Epithelial cell of esophagus (primary cell): ENCODE data around the gene SIL1.
A peak's percentile ranks its signal among the peaks of the same experiment; 100 is the strongest.
"Not testable (repeated sequence)": the region's sequence is repeated elsewhere in the genome, so short reads cannot be mapped to it uniquely, and the experiment has no call there.

Experiments used
- DNase-seq: peaks from one replicate; pipeline ENCODE4 v3.0.0; 2010; ENCODE audit warnings: low read depth
- H3K4me3 ChIP-seq: 2 replicates; pipeline ENCODE4 v1.5.1; 2011; ENCODE audit warnings: mild to moderate bottlenecking, low read length, control low read depth
- TF ChIP-seq, protein P1 (sequence below): IDR thresholded peaks from 2 replicates; pipeline ENCODE4 v1.5.1; 2011; ENCODE audit warnings: low read depth, mild to moderate bottlenecking, low read length, control low read depth, inconsistent platforms; ENCODE audit not compliant: insufficient read depth; ENCODE audit errors: missing control alignments

Gene SIL1

GRCh38 chr5:139204196-139204595 lies 6.0 kb upstream of the SIL1 start:
- TF ChIP-seq, protein P1, sequence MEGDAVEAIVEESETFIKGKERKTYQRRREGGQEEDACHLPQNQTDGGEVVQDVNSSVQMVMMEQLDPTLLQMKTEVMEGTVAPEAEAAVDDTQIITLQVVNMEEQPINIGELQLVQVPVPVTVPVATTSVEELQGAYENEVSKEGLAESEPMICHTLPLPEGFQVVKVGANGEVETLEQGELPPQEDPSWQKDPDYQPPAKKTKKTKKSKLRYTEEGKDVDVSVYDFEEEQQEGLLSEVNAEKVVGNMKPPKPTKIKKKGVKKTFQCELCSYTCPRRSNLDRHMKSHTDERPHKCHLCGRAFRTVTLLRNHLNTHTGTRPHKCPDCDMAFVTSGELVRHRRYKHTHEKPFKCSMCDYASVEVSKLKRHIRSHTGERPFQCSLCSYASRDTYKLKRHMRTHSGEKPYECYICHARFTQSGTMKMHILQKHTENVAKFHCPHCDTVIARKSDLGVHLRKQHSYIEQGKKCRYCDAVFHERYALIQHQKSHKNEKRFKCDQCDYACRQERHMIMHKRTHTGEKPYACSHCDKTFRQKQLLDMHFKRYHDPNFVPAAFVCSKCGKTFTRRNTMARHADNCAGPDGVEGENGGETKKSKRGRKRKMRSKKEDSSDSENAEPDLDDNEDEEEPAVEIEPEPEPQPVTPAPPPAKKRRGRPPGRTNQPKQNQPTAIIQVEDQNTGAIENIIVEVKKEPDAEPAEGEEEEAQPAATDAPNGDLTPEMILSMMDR, result no peak
- no peak overlapping the region for H3K4me3 ChIP-seq
- DNase-seq, result no peak

- H3K4me3 ChIP-seq, result no peak overlapping the region
- TF ChIP-seq, protein P1, result no peak
- DNase-seq, result no peak
Measured at GRCh38 chr5:139199321-139199720, 1.2 kb upstream of the SIL1 start.

DNA sequence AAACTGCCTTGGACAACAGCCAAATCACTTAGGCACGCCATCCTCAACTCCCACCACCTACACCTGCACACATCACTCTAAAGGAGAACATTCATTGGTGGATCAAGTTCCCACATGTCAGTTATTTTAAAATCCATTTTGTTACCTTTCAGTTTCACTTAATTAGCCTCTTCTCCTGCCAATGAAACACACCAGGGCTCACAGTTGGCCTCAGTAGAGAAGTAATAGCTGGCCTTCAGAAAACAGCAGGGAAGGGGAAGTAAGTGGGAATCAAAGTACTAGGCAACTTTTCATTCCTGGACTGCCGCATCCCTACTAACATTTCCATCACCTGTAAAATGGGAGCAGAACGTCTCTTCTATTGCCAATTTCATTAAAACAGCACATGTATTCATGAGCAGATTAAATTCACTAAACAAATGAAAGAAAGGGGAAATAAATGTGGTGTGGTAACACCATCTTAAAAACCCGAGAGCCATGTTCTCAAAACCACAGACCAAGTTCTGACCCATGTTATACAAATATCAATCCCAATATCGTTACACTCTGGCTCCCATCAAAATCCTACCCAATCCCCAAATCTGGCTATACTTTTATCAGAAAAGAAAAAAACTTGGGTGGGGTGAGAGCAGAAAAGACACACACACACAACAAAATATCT lies 1.7 kb downstream of the SIL1 start:
- TF ChIP-seq, protein P1, result no peak
- DNase-seq, result no peak
- no peak overlapping the region for H3K4me3 ChIP-seq

GRCh38 chr5:139194486-139194885 lies 3.7 kb downstream of the SIL1 start:
- no peak for DNase-seq
- TF ChIP-seq, protein P1, result no peak
- H3K4me3 ChIP-seq, result no peak overlapping the region

- TF ChIP-seq, protein P1, result peak; percentile 50
- H3K4me3 ChIP-seq, result no peak overlapping the region
- peak; percentile 25 for DNase-seq
Measured at GRCh38 chr5:139193928-139194327, 4.2 kb downstream of the SIL1 start.

DNA sequence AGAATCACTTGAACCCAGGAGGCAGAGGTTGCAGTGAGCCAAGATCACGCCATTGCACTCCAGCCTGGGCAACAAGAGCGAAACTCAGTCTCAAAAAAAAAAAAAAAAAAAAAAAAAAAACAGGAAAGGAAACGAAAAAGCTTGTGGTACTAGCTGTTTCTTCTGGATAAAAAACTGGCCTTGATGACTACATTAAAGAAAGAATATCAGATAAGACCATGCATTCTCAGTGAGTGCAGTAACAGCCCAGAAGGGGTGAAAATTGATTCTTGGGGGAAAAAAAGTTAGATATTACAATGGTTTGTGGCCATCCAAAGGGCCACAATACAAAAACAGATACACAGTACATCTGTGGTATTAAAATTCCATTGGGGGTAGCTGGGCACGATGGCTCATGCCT lies 5.3 kb downstream of the SIL1 start:
- not testable (repeated sequence) for H3K4me3 ChIP-seq, DNase-seq

DNA sequence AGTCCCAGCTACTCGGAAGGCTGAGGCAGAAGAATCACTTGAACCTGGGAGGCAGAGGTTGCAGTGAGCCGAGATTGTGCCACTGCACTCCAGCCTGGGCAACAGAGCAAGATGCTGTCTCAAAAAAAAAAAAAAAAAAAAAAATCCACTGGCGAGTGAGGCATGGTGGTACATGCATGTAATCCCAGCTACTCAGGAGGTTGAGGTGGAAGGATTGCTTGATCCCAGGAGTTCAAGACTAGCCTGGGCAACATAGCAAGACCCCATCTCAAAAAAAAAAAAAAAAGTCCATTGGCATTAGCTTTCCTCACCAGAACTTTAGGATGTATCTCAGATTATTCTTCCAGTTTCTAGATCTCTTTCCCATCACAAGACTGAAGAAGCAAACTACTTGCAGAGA lies 6.2 kb downstream of the SIL1 start:
- not testable (repeated sequence) for H3K4me3 ChIP-seq, DNase-seq

- TF ChIP-seq, protein P1, result no peak
- H3K4me3 ChIP-seq, result no peak overlapping the region
- DNase-seq, result no peak
Measured at GRCh38 chr5:139190125-139190524, 8.0 kb downstream of the SIL1 start.
